GM08714 (cell line): Measurements from ENCODE around the gene SOCS3.

Experiments used
- H3K4me3 ChIP-seq: fragments of 200-500 bp; sonication (Bioruptor generic); 2 replicates; pipeline ENCODE4 v1.5.1; 2014; ENCODE audit warnings: mild to moderate bottlenecking, low read length, inconsistent platforms
- ZNF274 ChIP-seq: IDR thresholded peaks from 2 replicates; pipeline ENCODE4 v1.6.1; 2012; ENCODE audit warnings: mild to moderate bottlenecking, low read depth, low read length

Gene SOCS3

GRCh38 chr17:78366109-78366848 lies 6.4 kb upstream of the SOCS3 start:
- no peak overlapping the region for H3K4me3 ChIP-seq
- TF ChIP-seq ZNF274, result no peak

DNA sequence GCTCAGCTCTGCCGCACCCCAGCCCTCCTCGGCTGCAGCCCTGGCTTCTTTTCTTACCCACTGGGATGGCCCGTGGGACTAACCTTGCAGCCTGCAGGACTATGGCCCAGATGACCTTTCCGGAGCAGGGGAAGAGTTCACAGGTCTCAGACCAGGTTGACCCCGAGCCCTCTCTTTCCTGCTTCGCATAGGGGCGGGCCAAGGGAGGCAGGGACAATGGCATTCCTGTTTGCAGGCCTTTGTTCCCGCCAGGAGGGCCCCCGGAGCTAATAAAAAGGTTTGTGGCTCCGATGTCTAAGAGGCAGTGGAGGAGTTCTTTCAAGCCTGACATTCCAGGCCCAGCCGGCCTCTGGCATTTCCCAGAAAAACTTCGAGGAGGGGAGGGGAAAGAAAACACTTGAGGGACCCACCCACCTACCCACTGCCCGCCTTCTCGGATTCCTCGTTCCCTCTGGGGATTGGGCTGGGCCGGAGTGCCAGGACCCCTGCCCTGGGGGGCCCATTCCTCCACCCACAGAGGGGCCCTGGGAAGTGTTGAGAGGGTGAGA lies 5.8 kb upstream of the SOCS3 start:
- no peak overlapping the region for H3K4me3 ChIP-seq
- TF ChIP-seq ZNF274, result no peak

GRCh38 chr17:78364436-78365281 lies 4.8 kb upstream of the SOCS3 start:
- H3K4me3 ChIP-seq, result no peak overlapping the region

GRCh38 chr17:78362671-78363070 lies 2.8 kb upstream of the SOCS3 start:
- no peak for TF ChIP-seq ZNF274
- no peak overlapping the region for H3K4me3 ChIP-seq

More at GRCh38 chr17:78364436-78365281, 4.8 kb upstream of the SOCS3 start:
- TF ChIP-seq ZNF274, result no peak

DNA sequence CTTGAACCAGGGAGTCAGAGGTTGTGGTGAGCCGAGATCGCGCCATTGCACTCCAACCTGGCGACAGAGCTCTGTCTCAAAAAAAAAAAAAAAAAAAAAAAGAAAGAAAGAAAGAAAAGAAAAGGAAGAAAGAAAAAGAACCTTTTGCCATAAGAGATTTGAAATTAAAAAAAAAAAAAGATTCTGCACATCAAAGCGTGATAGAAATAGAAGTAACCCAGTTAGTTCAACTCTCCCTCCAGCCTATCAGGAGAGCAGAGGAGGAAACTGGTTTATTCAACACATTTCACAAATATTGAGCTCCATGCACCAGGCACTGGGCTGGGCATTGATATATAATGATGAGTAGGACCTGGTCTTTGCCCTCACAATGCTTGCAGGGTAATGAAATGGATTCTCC lies 2.4 kb upstream of the SOCS3 start:
- no peak overlapping the region for H3K4me3 ChIP-seq
- TF ChIP-seq ZNF274, result no peak

GRCh38 chr17:78361225-78361701 lies 1.4 kb upstream of the SOCS3 start:
- H3K4me3 ChIP-seq, result no peak overlapping the region
- no peak for TF ChIP-seq ZNF274

- no peak for TF ChIP-seq ZNF274
- H3K4me3 ChIP-seq, result peak overlapping the region; percentile 90; the same call in 1 of the 2 replicates
Observed at GRCh38 chr17:78360371-78361224, 721 bp upstream of the SOCS3 start.

DNA sequence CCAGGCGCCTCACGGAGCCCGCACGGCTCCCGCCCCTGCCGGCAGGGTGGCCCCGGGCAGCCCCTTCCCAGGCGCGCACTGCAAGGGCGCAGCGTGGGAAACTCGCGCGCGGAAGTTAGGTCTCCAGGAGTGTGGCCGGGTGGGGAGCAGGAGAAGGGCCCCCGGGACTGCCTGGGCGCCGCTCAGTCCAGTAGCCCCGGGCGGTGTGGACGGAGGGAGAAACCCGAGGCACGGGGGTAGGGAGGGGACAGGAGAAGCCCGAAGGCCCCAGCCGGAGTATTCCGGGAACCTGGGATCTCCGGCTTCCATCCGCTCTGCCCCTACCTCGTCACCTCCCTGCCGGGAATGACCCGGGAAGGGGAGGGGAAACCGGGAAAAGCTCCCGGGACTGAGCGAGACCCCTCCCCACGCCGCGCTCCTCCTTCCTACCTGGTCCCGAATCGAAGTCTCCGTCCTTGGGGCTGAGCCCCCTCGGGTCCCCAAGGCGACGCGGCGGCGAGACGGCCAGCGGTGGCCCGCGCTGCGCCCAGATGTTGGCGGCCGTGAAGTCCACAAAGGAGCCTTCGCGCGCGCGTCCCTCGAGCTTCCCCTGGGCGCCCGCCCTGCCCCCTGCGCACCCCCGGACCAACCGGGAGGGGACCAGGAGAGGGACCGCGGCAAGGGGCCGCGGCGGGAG lies 418 bp downstream of the SOCS3 start:
- H3K4me3 ChIP-seq, result peak overlapping the region; percentile 90
- TF ChIP-seq ZNF274, result no peak

DNA sequence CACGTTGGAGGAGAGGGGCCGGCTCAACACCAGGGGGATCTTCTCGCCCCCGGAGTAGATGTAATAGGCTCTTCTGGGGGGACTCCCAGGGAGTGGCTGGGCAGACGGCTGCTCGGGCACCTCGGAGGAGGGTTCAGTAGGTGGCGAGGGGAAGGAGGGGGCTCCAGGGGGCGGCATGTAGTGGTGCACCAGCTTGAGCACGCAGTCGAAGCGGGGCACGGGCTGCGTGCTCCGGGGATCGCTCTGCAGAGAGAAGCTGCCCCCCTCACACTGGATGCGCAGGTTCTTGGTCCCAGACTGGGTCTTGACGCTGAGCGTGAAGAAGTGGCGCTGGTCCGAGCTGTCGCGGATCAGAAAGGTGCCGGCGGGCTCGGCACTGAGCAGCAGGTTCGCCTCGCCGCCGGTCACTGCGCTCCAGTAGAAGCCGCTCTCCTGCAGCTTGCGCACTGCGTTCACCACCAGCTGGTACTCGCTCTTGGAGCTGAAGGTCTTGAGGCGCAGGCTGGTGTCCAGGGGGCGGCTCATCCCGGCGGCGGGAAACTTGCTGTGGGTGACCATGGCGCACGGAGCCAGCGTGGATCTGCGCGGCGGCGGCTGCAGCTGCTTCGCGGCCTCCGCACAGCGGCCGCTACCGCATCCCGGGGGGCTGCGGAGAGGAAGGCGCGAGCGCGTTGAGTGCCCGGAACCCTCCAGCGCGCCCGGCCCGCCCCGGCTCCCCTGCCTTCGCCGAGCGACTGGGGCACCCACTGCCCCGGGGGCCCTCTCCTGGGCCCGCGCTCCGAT lies 1.1 kb downstream of the SOCS3 start:
- no peak for TF ChIP-seq ZNF274
- peak overlapping the region; percentile 90 for H3K4me3 ChIP-seq

DNA sequence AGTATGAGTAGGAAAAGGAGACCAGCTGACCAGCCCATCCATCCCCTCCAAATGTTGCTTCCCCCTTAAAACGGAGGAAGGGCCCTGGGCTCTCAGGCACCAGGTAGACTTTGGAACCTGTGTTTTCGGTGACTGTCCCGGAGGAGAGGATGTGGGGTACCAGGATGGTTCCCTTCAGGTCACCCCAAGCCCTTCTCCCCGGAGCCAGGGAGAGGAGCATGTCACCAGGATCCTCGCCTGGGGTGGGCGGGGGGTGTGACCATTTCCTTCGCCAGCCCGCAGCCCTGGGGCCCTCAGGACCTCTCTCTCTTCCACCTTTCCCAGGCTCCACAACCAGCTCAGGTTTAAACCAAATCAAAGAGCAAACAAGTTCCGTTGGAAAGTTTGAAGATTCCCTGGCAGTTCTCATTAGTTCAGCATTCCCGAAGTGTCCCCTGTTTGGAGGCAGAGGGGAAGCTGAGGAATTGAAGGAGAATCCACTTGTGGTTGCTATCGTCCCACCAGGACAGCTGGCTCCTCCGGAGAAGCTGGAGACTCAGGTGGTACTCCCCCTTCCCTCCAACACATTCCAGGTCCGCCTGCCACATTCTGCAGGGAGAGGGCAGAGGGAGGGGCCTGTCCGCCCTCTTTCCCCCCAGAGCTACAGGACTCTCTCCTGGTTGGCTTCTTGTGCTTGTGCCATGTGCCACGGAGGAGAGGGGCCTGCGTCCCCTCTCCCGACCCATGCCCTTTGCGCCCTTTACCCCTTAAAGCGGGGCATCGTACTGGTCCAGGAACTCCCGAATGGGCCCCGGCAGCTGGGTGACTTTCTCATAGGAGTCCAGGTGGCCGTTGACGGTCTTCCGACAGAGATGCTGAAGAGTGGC lies 2.0 kb downstream of the SOCS3 start:
- peak overlapping the region; percentile 90; the same call in 1 of the 2 replicates for H3K4me3 ChIP-seq
- TF ChIP-seq ZNF274, result no peak

- TF ChIP-seq ZNF274, result no peak
- no peak overlapping the region for H3K4me3 ChIP-seq
Observed at GRCh38 chr17:78357177-78357586, 2.7 kb downstream of the SOCS3 start.

GRCh38 chr17:78356101-78356713 lies 3.7 kb downstream of the SOCS3 start:
- no peak for TF ChIP-seq ZNF274
- no peak overlapping the region; the same call in 1 of the 2 replicates for H3K4me3 ChIP-seq
